Lower leg skin (tissue), 4 donors: ENCODE results near the gene TRIM63. TPM values are rescaled to one million over a fixed set of nuclear protein-coding genes. Genes with fewer than 3 reads are reported as not detected.

ENCODE experiments used
- DNase-seq, 2 donors: peaks; one replicate each; pipeline ENCODE4 v3.0.0-alpha.2; 2019; ENCODE audit warnings: low spot score in 2 of 2
- H3K4me3 ChIP-seq: fragments of 200-600 bp; sonication (generic); 2 replicates; pipeline ENCODE4 v1.5.1; 2017; ENCODE audit warnings: mild to moderate bottlenecking, low read depth; ENCODE audit not compliant: poor library complexity, severe bottlenecking
- POLR2A ChIP-seq, 2 donors: fragments of 450-650 bp; IDR thresholded peaks; one replicate each; pipeline ENCODE4 v1.6.1; 2016 to 2017; ENCODE audit warnings: antibody characterized with exemption in 2 of 2, mild to moderate bottlenecking in 1 of 2, moderate library complexity in 1 of 2
- WGBS, 2 donors: methylation state at CpG; one replicate each; pipeline ENCODE4 v1.1.5; 2018; 5-methylcytosine and 5-hydroxymethylcytosine counted together
- intact Hi-C: fragments of 100-400 bp; cut with DNase I; formaldehyde crosslinking; loops from one replicate; pipeline ENCODE4 v1.15.0; 2023; ENCODE audit warnings: low total_unique reads
- total RNA-seq, 4 donors: library from RNA; depleted of rRNA; stranded (reverse); fragments of >200 nt; gene quantifications; one replicate each; pipeline ENCODE4 v1.1.0, GENCODE V29; 2016
- TF ChIP-seq, protein P1 (sequence below), 3 donors: fragments of 450-650 bp; IDR thresholded peaks; one replicate each; pipeline ENCODE4 v1.5.1; 2016; ENCODE audit warnings: antibody characterized with exemption in 3 of 3, mild to moderate bottlenecking in 3 of 3, moderate library complexity in 2 of 3

The TRIM63 gene
- total RNA-seq, 4 donors from 2014 or later: 0.21 to 2.5 (median 2.1) TPM

DNA sequence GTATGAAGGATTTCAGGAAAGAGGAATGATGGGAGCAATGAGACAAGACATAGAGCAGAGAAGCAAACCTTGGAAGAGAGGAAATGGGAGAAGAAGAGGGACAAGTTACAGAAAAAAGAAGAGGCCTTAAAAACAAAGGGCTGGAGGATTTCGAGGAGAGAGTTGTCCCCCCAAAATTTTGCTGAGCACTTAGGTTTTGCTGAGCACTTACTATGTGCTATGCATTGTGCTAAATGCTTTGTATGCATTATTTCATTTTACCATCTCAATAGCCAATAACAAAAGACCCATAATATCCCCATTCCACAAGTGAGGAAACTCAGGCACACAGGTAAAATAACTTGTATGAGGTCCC lies 2.5 kb upstream of the TRIM63 start:
- H3K4me3 ChIP-seq: no peak overlapping the region
- WGBS, 2 donors: 91 to 93% methylated on average over 1 of the region's 1 CpG
- intact Hi-C loops: no loop called here
- no peak for DNase-seq
- TF ChIP-seq, protein P1, sequence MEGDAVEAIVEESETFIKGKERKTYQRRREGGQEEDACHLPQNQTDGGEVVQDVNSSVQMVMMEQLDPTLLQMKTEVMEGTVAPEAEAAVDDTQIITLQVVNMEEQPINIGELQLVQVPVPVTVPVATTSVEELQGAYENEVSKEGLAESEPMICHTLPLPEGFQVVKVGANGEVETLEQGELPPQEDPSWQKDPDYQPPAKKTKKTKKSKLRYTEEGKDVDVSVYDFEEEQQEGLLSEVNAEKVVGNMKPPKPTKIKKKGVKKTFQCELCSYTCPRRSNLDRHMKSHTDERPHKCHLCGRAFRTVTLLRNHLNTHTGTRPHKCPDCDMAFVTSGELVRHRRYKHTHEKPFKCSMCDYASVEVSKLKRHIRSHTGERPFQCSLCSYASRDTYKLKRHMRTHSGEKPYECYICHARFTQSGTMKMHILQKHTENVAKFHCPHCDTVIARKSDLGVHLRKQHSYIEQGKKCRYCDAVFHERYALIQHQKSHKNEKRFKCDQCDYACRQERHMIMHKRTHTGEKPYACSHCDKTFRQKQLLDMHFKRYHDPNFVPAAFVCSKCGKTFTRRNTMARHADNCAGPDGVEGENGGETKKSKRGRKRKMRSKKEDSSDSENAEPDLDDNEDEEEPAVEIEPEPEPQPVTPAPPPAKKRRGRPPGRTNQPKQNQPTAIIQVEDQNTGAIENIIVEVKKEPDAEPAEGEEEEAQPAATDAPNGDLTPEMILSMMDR (IDR thresholded peaks at IDR 0.05): no peak
- no peak for TF ChIP-seq POLR2A (IDR thresholded peaks at IDR 0.05)

DNA sequence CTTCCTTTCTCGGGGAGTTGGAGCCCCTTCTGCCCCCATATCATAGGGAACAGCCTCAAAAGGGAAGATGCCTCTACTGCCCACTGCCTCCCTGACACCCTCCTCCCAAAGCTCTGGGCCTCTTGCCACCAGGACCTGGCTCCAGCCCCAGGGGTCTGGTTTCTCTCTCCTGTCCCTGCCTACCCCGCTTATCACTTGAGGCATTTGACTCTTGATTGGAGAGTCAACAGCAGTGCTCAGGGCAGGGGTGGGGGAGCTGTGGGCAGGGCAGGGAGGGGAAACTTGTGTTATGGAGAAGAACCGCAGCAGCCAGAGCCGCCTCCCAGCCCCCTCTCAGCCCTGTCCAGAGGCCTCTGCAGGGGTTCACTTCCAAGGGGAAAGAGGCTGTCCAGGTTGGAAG lies 573 bp downstream of the TRIM63 start:
- TF ChIP-seq POLR2A (IDR thresholded peaks at IDR 0.05): no peak
- TF ChIP-seq, protein P1 (IDR thresholded peaks at IDR 0.05): no peak
- intact Hi-C loops: no loop called here
- H3K4me3 ChIP-seq: no peak overlapping the region
- no peak for DNase-seq
- 72 to 73% methylated on average over 4 of the region's 4 CpGs for WGBS, 2 donors

DNA sequence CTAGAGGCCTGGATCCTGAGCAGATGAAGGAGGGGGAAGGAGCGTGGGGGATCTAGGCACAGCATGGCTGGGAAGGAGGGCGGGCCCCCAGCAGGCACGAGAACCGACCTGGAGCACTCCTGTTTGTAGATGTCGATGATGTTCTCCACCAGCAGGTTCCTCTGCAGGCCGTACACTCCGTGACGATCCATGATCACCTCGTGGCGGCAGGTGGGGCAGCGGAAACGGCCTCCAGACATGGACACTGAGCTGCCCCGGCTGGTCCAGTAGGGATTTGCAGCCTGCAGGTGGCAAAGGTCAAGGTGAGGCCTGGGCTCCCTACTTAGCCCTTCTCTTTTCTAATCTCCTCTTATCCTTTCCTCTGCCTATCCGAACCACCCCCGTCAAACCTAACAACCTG lies 1.3 kb downstream of the TRIM63 start:
- no peak overlapping the region for H3K4me3 ChIP-seq
- 80 to 86% methylated on average over 15 of the region's 15 CpGs for WGBS, 2 donors
- no peak for TF ChIP-seq POLR2A (IDR thresholded peaks at IDR 0.05)
- TF ChIP-seq, protein P1 (IDR thresholded peaks at IDR 0.05): no peak
- intact Hi-C loops: no loop called here
- no peak for DNase-seq

DNA sequence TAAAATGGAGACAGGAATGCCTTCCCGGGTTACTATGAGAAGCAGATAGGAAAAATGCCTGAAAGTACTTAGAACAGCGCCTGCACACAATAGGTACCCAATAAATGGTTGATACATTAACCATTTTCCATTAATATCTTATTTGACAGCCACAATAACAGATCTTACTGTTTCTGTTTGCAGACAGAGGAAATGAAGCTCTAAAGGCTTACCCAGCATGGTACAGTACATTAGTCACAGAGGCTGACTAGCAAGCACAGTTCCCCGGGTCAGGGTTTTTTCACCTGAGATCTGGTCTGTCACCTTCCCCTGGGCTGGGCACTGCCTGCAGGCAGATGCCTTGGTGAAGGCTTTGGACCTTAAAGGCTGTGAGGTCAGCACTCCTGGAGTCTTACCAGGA lies 2.9 kb downstream of the TRIM63 start:
- TF ChIP-seq, protein P1 (IDR thresholded peaks at IDR 0.05): no peak
- TF ChIP-seq POLR2A (IDR thresholded peaks at IDR 0.05): no peak
- intact Hi-C loops: no loop called here
- H3K4me3 ChIP-seq: no peak overlapping the region
- WGBS, 2 donors: 69 to 79% methylated on average over 3 of the region's 3 CpGs
- DNase-seq: no peak

DNA sequence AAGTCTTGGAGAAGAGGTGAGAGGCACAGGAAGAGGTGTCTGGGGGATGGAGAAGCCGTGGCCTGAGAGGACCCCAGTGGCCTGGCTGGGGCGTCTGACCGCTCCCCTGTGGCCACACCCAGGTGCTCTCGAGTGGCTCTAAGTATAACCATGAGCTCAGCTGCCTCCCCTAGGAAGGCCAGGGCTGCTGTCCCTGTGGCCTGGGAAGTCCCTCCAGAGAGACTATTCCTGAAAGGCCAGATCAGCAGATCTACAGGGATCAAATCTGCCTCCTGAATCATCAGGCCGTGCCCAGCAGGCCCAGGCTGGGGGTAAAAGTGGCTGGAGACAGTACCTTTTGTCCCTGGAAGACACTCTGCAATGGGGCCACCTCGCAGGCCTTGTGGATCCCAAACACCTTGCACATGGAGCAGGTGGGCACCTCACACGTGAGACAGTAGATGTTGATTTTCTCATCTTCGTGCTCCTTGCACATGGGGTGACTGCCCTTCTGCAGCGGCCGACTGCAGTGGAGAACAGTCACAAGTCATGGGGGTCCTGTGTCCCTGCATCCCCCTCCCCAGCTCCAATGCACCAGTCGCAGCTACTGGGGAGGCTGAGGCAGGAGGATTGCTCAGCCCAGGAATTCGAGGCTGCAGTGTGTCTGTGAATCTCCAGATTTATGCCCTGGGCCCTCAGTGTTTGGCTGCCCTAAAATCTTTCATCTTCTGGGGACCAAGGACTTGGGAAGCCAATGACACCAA lies 6.4 kb downstream of the TRIM63 start:
- DNase-seq: no peak
- no peak for TF ChIP-seq POLR2A (IDR thresholded peaks at IDR 0.05)
- TF ChIP-seq, protein P1 (IDR thresholded peaks at IDR 0.05): no peak
- intact Hi-C loops: no loop called here
- H3K4me3 ChIP-seq: no peak overlapping the region
- 73 to 82% methylated on average over 12 of the region's 12 CpGs for WGBS, 2 donors

DNA sequence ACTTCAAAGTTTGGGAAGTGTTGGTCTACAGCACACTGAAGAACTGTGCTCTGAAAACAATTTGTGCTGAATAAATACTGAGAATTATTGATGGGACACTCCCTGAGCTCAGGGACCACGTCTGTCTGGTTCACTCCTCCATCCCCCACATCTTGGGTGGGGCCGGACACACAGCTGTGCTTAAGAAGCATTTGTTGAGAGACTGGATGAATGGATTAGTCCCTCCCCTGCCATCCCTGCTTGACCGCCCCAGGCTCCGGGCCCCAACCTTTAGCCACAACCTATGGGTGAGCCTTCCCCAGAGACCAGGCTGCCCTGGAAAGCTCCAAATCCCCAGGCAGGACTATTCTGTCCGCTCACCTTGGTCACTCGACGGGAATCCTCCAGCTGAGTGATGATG lies 7.5 kb downstream of the TRIM63 start:
- no peak overlapping the region for H3K4me3 ChIP-seq
- 72 to 79% methylated on average over 7 of the region's 7 CpGs for WGBS, 2 donors
- TF ChIP-seq, protein P1 (IDR thresholded peaks at IDR 0.05): no peak
- intact Hi-C loops: no loop called here
- DNase-seq: no peak
